GM12878 (cell line): Measurements from ENCODE around the gene GPC6. TPM values are rescaled to one million over a fixed set of nuclear protein-coding genes. Genes with fewer than 3 reads are reported as not detected.

Source experiments
- NRF1 ChIP-seq: conservative IDR thresholded peaks from 2 replicates; pipeline ENCODE4 v1.6.1; 2011; ENCODE audit warnings: mild to moderate bottlenecking, low read depth, low read length, improper control_type of control experiment
- PAX5 ChIP-seq: IDR thresholded peaks from 2 replicates; pipeline ENCODE4 v1.6.1; 2011; ENCODE audit warnings: low read depth, low read length, borderline replicate concordance
- polyA plus RNA-seq, 11 experiments: library from polyadenylated mRNA; depleted of rRNA in 4 of 11; unstranded in 6 of 11; stranded (reverse) in 5 of 11; fragments of >200 nt; fragmentation: Nextera tagmentation in 4 of 11; fragmentation: Illumina TruSeq in 1 of 11; extraction: Ambion mirVana in 4 of 11; extraction: Trizol in 1 of 11; gene quantifications; 1 replicate in 1 of 11; 2 replicates in 10 of 11; pipeline versions ENCODE4 v1.2.1 to v1.2.3, GENCODE V29; 2011 to 2016; ENCODE audit warnings: inconsistent platforms in 2 of 11, missing spikeins in 2 of 11, low read depth in 1 of 11
- total RNA-seq, 4 experiments: library from RNA; depleted of rRNA in 3 of 4; stranded (reverse); fragments of >200 nt in 3 of 4; fragmentation: Illumina TruSeq in 1 of 4; extraction: Trizol in 1 of 4; gene quantifications; 2 replicates each; pipeline versions ENCODE4 v1.2.1 to v1.2.3, GENCODE V29; 2013 to 2021
- TF ChIP-seq, protein P1 (sequence below): fragments of 450-650 bp; conservative IDR thresholded peaks from 2 replicates; pipeline ENCODE4 v1.6.1; 2017; ENCODE audit warnings: mild to moderate bottlenecking, moderate library complexity
- TF ChIP-seq, protein P2 (sequence below): IDR thresholded peaks from 2 replicates; pipeline ENCODE4 v1.6.1; 2012; ENCODE audit warnings: low read depth, low read length, improper control_type of control experiment
- TF ChIP-seq, protein P3 (sequence below): fragments of 450-650 bp; IDR thresholded peaks from 2 replicates; pipeline ENCODE4 v1.6.1; 2017; ENCODE audit warnings: mild to moderate bottlenecking, moderate library complexity
- TF ChIP-seq, protein P4 (sequence below): fragments of 450-650 bp; IDR thresholded peaks from 2 replicates; pipeline ENCODE4 v1.6.1; 2017; ENCODE audit warnings: mild to moderate bottlenecking, low read depth, inconsistent platforms; ENCODE audit not compliant: poor library complexity, severe bottlenecking

The GPC6 gene
- total and polyA plus RNA-seq, 10 of the 15 experiments (the other 5 are each of a cell fraction or from before 2014, with no cell fraction given): 0.03 to 0.04 (median 0.03) TPM; not detected in 7

DNA sequence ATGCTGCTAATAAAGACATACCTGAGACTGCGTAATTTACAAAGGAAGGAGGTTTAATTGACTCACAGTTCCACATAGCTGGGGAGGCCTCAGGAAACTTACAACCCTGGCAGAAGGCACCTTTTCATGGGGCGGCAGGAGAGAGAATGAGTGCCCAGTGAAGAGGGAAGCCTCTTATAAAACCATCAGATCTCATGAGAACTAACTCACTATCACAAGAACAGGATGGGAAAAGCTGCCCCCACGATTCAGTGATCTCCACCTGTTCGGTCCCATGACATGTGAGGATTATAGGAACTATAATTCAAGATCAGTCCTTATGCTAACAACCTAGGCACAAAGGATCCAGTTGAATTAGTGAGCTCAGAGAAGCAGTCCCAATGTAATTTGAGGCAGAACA, 59.4 kb downstream of the GPC6 start (continued):
- TF ChIP-seq, protein P1, sequence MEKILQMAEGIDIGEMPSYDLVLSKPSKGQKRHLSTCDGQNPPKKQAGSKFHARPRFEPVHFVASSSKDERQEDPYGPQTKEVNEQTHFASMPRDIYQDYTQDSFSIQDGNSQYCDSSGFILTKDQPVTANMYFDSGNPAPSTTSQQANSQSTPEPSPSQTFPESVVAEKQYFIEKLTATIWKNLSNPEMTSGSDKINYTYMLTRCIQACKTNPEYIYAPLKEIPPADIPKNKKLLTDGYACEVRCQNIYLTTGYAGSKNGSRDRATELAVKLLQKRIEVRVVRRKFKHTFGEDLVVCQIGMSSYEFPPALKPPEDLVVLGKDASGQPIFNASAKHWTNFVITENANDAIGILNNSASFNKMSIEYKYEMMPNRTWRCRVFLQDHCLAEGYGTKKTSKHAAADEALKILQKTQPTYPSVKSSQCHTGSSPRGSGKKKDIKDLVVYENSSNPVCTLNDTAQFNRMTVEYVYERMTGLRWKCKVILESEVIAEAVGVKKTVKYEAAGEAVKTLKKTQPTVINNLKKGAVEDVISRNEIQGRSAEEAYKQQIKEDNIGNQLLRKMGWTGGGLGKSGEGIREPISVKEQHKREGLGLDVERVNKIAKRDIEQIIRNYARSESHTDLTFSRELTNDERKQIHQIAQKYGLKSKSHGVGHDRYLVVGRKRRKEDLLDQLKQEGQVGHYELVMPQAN: no peak
- TF ChIP-seq, protein P2, sequence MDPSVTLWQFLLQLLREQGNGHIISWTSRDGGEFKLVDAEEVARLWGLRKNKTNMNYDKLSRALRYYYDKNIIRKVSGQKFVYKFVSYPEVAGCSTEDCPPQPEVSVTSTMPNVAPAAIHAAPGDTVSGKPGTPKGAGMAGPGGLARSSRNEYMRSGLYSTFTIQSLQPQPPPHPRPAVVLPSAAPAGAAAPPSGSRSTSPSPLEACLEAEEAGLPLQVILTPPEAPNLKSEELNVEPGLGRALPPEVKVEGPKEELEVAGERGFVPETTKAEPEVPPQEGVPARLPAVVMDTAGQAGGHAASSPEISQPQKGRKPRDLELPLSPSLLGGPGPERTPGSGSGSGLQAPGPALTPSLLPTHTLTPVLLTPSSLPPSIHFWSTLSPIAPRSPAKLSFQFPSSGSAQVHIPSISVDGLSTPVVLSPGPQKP: no peak
- TF ChIP-seq NRF1 (no peak), PAX5 (no peak)
- TF ChIP-seq, protein P3, sequence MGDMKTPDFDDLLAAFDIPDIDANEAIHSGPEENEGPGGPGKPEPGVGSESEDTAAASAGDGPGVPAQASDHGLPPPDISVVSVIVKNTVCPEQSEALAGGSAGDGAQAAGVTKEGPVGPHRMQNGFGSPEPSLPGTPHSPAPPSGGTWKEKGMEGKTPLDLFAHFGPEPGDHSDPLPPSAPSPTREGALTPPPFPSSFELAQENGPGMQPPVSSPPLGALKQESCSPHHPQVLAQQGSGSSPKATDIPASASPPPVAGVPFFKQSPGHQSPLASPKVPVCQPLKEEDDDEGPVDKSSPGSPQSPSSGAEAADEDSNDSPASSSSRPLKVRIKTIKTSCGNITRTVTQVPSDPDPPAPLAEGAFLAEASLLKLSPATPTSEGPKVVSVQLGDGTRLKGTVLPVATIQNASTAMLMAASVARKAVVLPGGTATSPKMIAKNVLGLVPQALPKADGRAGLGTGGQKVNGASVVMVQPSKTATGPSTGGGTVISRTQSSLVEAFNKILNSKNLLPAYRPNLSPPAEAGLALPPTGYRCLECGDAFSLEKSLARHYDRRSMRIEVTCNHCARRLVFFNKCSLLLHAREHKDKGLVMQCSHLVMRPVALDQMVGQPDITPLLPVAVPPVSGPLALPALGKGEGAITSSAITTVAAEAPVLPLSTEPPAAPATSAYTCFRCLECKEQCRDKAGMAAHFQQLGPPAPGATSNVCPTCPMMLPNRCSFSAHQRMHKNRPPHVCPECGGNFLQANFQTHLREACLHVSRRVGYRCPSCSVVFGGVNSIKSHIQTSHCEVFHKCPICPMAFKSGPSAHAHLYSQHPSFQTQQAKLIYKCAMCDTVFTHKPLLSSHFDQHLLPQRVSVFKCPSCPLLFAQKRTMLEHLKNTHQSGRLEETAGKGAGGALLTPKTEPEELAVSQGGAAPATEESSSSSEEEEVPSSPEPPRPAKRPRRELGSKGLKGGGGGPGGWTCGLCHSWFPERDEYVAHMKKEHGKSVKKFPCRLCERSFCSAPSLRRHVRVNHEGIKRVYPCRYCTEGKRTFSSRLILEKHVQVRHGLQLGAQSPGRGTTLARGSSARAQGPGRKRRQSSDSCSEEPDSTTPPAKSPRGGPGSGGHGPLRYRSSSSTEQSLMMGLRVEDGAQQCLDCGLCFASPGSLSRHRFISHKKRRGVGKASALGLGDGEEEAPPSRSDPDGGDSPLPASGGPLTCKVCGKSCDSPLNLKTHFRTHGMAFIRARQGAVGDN: no peak
- TF ChIP-seq, protein P4, sequence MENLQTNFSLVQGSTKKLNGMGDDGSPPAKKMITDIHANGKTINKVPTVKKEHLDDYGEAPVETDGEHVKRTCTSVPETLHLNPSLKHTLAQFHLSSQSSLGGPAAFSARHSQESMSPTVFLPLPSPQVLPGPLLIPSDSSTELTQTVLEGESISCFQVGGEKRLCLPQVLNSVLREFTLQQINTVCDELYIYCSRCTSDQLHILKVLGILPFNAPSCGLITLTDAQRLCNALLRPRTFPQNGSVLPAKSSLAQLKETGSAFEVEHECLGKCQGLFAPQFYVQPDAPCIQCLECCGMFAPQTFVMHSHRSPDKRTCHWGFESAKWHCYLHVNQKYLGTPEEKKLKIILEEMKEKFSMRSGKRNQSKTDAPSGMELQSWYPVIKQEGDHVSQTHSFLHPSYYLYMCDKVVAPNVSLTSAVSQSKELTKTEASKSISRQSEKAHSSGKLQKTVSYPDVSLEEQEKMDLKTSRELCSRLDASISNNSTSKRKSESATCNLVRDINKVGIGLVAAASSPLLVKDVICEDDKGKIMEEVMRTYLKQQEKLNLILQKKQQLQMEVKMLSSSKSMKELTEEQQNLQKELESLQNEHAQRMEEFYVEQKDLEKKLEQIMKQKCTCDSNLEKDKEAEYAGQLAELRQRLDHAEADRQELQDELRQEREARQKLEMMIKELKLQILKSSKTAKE: no peak
